ENCODE data around the gene DYNLT4.

DYNLT4 gene

DNA sequence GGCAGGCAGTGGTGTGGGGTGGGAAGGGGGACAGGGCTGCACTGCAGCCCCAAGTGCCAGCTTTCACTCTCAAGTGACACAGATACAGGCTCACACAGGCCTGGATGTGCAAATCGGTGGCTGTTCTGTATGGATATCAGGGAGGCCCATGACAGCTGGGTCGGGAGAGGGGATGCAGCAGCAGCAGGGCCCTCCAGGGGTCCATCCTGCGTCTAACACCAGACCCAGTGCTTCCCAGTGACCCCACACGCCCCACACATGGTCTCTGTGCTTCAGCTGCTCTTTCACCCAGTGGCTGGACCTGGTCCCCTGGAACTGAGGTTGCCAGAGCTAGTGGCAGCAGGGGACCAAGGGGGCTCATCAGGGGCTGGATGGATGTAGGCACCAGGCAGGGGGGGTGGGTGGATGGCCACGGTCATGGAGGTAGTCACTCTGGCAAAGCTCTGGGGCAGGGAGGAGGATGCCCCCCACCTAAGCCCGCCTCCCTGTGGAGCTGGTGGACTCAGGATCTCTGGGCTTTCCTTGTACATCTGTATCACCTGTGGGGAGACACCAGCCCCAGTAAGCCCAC lies 15.1 kb upstream of the DYNLT4 start:
- no peak for DNase-seq (ENCODE audit: low spot score)
- TF ChIP-seq, protein P1, sequence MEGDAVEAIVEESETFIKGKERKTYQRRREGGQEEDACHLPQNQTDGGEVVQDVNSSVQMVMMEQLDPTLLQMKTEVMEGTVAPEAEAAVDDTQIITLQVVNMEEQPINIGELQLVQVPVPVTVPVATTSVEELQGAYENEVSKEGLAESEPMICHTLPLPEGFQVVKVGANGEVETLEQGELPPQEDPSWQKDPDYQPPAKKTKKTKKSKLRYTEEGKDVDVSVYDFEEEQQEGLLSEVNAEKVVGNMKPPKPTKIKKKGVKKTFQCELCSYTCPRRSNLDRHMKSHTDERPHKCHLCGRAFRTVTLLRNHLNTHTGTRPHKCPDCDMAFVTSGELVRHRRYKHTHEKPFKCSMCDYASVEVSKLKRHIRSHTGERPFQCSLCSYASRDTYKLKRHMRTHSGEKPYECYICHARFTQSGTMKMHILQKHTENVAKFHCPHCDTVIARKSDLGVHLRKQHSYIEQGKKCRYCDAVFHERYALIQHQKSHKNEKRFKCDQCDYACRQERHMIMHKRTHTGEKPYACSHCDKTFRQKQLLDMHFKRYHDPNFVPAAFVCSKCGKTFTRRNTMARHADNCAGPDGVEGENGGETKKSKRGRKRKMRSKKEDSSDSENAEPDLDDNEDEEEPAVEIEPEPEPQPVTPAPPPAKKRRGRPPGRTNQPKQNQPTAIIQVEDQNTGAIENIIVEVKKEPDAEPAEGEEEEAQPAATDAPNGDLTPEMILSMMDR (IDR thresholded peaks at IDR 0.05; ENCODE audit: borderline replicate concordance, control extremely low read depth, extremely low read depth, insufficient read depth, missing control alignments): no peak
- in situ Hi-C loops (cut with MboI; ENCODE audit: low sequenced_read_pairs, unreplicated experiment): no loop called here

DNA sequence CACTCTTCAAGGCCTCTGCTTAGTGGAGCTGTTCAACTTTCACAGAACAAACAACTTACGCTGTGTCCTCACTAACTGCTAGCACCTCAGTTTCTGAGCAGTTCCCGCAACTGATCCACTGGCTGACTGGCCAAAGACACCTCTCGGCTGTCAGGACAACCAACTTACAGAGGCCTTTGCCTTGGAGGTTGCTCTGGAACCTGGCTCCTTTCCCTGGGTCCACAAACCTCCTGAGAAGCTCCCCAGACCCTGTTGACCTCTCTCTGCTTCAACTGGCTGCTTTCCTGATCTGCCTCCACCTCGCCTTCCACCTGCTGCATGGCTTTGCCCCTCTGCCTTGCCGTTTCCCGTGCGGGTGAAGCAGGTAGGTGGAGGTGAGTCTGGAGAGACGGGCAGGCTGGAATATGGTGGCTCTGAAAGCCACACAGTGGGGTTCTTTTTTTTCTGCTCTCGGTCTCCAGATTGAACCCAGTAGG lies 14.1 kb upstream of the DYNLT4 start:
- TF ChIP-seq, protein P1 (IDR thresholded peaks at IDR 0.05; ENCODE audit: borderline replicate concordance, control extremely low read depth, extremely low read depth, insufficient read depth, missing control alignments): no peak
- in situ Hi-C loops (cut with MboI; ENCODE audit: low sequenced_read_pairs, unreplicated experiment): no loop called here
- DNase-seq (ENCODE audit: low spot score): no peak

DNA sequence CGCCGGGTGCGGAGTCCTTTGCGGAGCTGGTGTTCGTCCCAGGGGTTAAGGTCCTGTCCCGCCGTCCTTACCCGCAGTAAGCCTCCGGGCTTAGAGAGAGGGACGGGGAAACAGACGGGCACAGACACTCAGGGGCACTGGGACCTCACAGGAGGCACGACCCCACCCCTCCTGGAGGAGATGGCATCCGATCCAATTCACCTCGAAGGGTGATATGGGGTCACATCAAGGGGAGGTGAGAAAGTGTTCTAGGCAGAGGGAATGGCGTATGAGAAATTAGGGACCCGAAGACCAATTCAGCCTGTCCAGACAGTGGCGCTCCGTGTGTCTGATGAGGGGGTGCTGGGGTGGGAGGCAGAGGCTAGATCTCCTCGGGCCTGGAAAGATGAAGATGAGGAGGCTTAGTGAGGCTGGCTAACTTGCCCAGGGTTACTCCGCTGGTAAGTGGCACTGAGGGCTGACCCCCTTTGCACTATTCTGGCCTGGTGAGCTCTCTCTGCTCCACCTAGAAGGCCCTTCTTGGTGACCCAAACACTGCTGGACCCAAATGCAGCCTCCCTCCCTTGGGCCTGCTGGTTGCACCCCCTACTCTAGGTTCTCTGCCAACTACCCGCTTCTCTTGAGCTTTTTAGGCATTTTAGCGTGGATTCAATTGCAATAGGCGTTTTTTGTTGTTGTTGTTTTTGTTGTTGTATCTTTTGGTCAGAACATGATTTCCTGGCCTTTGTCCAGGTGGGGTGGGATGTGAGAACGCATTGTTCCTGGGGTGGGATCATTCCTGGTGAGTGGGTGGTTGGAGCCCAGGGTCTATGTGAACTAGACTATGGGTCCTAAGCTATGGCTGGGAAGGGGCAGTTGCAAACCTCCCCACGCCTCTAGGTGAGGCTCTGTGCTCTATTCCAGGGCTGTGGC lies 13.4 kb upstream of the DYNLT4 start:
- TF ChIP-seq, protein P1 (IDR thresholded peaks at IDR 0.05; ENCODE audit: borderline replicate concordance, control extremely low read depth, extremely low read depth, insufficient read depth, missing control alignments): no peak
- DNase-seq (ENCODE audit: low spot score): no peak
- in situ Hi-C loops (cut with MboI; ENCODE audit: low sequenced_read_pairs, unreplicated experiment): no loop called here

DNA sequence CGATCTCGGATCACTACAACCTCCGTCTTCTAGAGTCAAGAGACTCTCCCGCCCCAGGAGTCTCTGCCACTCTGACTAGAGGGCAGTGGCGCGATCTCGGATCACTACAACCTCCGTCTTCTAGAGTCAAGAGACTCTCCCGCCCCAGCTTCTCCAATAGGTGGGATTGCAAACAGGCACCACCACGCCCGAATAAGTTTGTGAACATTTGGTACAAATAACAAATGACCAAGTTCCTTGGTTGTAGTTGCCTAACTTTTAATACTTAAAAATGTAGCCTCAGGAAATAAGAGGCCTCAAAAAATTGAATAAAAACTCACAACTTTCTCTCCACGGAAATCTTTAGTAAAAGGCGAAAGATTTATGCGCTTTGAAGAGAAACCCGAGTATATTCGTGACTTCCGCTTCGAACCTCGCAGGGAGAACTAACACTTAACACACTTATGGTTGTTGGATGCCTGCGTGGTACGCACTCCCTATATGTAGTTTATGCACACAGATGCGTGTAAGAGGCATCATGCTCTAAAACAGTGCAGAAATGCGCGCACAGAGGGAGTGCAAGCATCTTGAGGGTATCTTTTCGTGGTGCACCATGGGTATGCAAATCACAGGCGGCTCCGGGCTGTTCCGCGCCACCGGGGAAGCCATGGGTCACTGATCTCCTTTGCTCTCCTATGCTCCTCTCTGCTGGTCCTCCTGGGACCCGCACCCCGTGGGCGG lies 12.6 kb upstream of the DYNLT4 start:
- DNase-seq (ENCODE audit: low spot score): peak; percentile 92
- TF ChIP-seq, protein P1 (IDR thresholded peaks at IDR 0.05; ENCODE audit: borderline replicate concordance, control extremely low read depth, extremely low read depth, insufficient read depth, missing control alignments): peak; percentile 28
- in situ Hi-C loops (cut with MboI; ENCODE audit: low sequenced_read_pairs, unreplicated experiment): no loop called here

DNA sequence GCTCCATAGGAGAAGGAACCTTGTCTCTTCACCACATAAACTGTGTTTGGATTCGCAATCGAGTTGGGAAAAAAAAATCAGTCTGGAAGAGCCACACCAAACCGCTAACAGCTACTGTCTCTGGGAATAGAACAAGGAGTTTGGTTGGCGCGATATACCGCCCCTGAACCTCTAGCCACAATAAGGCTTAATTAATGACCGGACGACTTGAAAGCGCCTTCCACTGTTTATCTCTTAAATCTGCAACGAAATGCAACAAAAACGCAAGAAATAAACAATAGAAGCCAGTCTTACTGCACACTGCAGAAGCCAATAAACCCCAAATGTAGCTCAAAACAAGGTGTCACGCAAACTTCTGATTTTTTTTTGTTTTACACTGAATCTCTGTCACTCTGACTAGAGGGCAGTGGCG lies 12.1 kb upstream of the DYNLT4 start:
- TF ChIP-seq, protein P1 (IDR thresholded peaks at IDR 0.05; ENCODE audit: borderline replicate concordance, control extremely low read depth, extremely low read depth, insufficient read depth, missing control alignments): no peak
- in situ Hi-C loops (cut with MboI; ENCODE audit: low sequenced_read_pairs, unreplicated experiment): no loop called here
- no peak for DNase-seq (ENCODE audit: low spot score)

DNA sequence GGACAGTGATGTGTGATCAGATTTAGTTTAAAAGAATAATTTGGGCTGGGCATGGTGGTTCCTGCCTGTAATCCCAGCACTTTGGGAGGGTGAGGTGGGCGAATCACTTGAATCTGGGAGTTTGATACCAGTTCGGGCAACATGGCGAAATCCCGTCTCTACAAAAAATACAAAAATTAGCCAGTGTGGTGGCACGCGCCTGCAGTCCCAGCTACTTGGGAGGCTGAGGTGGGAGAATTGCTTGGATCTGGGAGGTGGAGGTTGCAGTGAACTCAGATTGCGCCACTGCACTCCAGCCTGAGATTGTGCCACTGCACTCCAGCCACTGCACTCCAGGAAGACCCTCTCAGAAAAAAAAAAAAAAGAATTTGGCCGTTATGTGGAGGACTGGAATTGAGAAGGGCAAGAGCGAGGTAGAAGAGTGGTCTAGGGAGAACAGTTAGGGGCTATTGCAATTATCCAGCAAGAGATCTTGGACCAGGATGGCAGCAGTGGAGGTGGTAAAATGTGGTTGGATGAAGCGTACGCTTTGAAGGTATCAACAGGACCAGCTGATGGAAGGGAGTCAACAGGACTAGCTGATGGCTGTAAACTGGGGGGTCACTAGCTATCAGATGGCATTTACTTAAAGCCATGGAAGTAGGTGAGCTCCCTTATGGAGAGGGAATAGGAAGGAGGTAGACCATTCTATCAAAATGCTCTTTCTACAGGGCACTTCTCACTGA lies 10.8 kb upstream of the DYNLT4 start:
- TF ChIP-seq, protein P1 (IDR thresholded peaks at IDR 0.05; ENCODE audit: borderline replicate concordance, control extremely low read depth, extremely low read depth, insufficient read depth, missing control alignments): no peak
- in situ Hi-C loops (cut with MboI; ENCODE audit: low sequenced_read_pairs, unreplicated experiment): no loop called here
- DNase-seq (ENCODE audit: low spot score): no peak

Measured in GM13976 (cell line).